ENCODE results near the gene MT1A. TPM values are rescaled to one million over a fixed set of nuclear protein-coding genes. Genes with fewer than 3 reads are reported as not detected.

MT1A gene
- total RNA-seq, 1 experiment from 2014 or later = 52.1 TPM

DNA sequence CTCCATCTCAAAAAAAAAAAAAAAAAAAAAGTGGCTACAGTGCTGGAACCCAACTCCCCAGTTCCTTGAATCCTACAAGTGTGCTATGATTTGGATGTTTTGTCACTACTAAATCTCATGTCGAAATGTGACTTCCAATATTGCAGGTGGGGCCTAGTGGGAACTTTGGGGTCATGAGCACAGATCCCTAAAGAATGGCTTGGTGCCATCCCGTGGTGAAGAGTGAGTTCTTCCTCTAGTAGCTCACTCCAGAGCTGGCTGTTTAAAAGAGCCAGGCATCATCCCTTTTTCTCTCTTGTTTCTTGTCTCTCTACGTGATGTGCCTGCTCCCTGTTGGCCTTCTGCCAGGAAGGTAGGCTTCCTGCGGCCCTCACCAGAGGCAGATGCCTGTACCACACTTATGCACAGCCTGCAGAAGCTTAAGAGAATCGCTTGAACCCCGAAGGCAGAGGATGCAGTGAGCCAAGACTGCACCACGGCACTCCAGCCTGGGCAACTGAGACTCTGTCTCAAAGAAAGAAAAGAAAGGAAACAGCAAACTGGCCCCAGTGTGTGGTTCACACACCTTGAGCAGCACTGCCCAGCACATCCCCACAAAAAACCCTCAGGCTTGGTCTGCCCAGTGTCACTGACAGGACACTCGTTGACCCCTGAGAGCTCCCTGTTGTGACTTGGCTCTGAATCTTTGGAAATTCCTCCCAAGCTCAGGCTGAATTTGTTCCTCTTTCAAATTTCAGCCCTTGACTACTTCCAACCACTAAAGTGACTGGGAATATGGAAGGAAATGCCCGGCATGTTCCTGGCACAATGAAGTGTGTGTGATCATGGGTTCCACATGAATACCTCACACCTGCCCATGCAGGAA, 9.7 kb upstream of the MT1A start:
- ChIA-PET POLR2A (interaction anchor here (0.5 kb wide), 1 partner anchor 44 kb away, joined by 3 read pairs; no protein-coding TSS in a partner anchor), CTCF (interaction anchor here (0.7 kb wide), 1 partner anchor 27 kb away, joined by 8 read pairs; no protein-coding TSS in a partner anchor)
- no TSS peak for BruUV-seq (replicated peaks)
- intact Hi-C loops (cut with micrococcal nuclease; ENCODE audit: unreplicated experiment) (no loop called here), in situ Hi-C loops (cut with HindIII; ENCODE audit: low pct_unique_long_range_greater_than_20kb, low sequenced_read_pairs) (no loop called here)
- no peaks in the 10 kb centered on the region; the same call in 1 of the 2 replicates for H3K36me3 ChIP-seq (ENCODE audit: control insufficient read depth, insufficient read depth, low read length)
- DNase-seq (ENCODE audit: low read depth, low spot score) (no peak), ATAC-seq (no peak)
- no peak overlapping the region for H3K27ac ChIP-seq (ENCODE audit: low read length)
- no peak overlapping the region for H3K4me3 ChIP-seq (ENCODE audit: low read depth in 2 of 2, low read length in 2 of 2)
- H3K9me3 ChIP-seq (ENCODE audit: control insufficient read depth, insufficient read depth, low read depth, low read length) = no peaks in the 10 kb centered on the region
- H3K4me1 ChIP-seq (ENCODE audit: control insufficient read depth, insufficient read depth, low read length) = peaks cover 13% of the 10 kb centered on the region
- TF ChIP-seq, protein P1, sequence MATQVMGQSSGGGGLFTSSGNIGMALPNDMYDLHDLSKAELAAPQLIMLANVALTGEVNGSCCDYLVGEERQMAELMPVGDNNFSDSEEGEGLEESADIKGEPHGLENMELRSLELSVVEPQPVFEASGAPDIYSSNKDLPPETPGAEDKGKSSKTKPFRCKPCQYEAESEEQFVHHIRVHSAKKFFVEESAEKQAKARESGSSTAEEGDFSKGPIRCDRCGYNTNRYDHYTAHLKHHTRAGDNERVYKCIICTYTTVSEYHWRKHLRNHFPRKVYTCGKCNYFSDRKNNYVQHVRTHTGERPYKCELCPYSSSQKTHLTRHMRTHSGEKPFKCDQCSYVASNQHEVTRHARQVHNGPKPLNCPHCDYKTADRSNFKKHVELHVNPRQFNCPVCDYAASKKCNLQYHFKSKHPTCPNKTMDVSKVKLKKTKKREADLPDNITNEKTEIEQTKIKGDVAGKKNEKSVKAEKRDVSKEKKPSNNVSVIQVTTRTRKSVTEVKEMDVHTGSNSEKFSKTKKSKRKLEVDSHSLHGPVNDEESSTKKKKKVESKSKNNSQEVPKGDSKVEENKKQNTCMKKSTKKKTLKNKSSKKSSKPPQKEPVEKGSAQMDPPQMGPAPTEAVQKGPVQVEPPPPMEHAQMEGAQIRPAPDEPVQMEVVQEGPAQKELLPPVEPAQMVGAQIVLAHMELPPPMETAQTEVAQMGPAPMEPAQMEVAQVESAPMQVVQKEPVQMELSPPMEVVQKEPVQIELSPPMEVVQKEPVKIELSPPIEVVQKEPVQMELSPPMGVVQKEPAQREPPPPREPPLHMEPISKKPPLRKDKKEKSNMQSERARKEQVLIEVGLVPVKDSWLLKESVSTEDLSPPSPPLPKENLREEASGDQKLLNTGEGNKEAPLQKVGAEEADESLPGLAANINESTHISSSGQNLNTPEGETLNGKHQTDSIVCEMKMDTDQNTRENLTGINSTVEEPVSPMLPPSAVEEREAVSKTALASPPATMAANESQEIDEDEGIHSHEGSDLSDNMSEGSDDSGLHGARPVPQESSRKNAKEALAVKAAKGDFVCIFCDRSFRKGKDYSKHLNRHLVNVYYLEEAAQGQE (IDR thresholded peaks at IDR 0.05; ENCODE audit: insufficient read depth in 1 of 2, low read depth in 2 of 2, low read length in 1 of 2) = no peak
- TF ChIP-seq POLR2AphosphoS5 (IDR thresholded peaks at IDR 0.05; ENCODE audit: low read depth, low read length) = no peak
- TF ChIP-seq, protein P2, sequence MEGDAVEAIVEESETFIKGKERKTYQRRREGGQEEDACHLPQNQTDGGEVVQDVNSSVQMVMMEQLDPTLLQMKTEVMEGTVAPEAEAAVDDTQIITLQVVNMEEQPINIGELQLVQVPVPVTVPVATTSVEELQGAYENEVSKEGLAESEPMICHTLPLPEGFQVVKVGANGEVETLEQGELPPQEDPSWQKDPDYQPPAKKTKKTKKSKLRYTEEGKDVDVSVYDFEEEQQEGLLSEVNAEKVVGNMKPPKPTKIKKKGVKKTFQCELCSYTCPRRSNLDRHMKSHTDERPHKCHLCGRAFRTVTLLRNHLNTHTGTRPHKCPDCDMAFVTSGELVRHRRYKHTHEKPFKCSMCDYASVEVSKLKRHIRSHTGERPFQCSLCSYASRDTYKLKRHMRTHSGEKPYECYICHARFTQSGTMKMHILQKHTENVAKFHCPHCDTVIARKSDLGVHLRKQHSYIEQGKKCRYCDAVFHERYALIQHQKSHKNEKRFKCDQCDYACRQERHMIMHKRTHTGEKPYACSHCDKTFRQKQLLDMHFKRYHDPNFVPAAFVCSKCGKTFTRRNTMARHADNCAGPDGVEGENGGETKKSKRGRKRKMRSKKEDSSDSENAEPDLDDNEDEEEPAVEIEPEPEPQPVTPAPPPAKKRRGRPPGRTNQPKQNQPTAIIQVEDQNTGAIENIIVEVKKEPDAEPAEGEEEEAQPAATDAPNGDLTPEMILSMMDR (IDR thresholded peaks at IDR 0.05) = no peak; the same call in 1 of the 2 replicates
- no peak for TF ChIP-seq SIN3A (IDR thresholded peaks at IDR 0.05; ENCODE audit: borderline replicate concordance, insufficient read depth, low read depth, low read length)
- no peak for TF ChIP-seq TCF7L2 (IDR thresholded peaks at IDR 0.05; ENCODE audit: low read depth, low read length)
- H3K27me3 ChIP-seq (ENCODE audit: control insufficient read depth, insufficient read depth, low read length) = no peaks in the 10 kb centered on the region

DNA sequence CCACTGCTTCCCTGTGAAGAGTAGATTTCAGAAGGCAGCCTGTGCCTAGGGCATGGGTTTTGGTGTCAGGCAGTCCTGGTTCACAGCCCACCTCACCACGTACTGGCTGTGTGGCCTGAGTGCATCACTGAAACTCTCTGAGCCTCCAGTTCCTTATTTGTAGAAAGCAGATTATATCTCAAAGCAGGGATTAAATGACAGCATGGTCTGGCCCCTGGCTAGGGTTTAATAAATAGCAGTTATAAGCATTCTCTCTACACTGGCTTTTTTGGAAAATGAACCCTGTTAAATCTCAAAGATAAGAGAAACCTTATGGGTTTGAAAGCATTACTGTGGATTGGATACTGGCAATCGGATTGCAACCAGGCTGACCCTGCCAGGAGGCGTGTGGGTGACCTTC, 8.9 kb upstream of the MT1A start:
- Histone ChIP-seq H3K27me3 (ENCODE audit: control insufficient read depth, insufficient read depth, low read length) (no peaks in the 10 kb centered on the region), H3K4me3 (ENCODE audit: low read depth in 2 of 2, low read length in 2 of 2) (no peak overlapping the region), H3K36me3 (ENCODE audit: control insufficient read depth, insufficient read depth, low read length) (no peaks in the 10 kb centered on the region; the same call in 1 of the 2 replicates), H3K27ac (ENCODE audit: low read length) (no peak overlapping the region), H3K9me3 (ENCODE audit: control insufficient read depth, insufficient read depth, low read depth, low read length) (no peaks in the 10 kb centered on the region), H3K4me1 (ENCODE audit: control insufficient read depth, insufficient read depth, low read length) (peaks cover 13% of the 10 kb centered on the region)
- no peak for DNase-seq (ENCODE audit: low read depth, low spot score)
- in situ Hi-C loops (cut with HindIII; ENCODE audit: low pct_unique_long_range_greater_than_20kb, low sequenced_read_pairs) (no loop called here), intact Hi-C loops (cut with micrococcal nuclease; ENCODE audit: unreplicated experiment) (no loop called here)
- no peak for TF ChIP-seq TCF7L2 (IDR thresholded peaks at IDR 0.05; ENCODE audit: low read depth, low read length)
- TF ChIP-seq, protein P1 (IDR thresholded peaks at IDR 0.05; ENCODE audit: insufficient read depth in 1 of 2, low read depth in 2 of 2, low read length in 1 of 2) = no peak
- ChIA-PET CTCF (no interaction called here), POLR2A (interaction anchor here (0.5 kb wide), 1 partner anchor 43 kb away, joined by 3 read pairs; no protein-coding TSS in a partner anchor)
- no peak for ATAC-seq
- BruUV-seq (replicated peaks) = no TSS peak
